HEK293 (cell line): Measurements from ENCODE around the gene MUS81.

Experiments
- BCL11A ChIP-seq: fragments of 450-650 bp; formaldehyde crosslinking; IDR thresholded peaks from 2 replicates; pipeline ENCODE4 v1.5.1; 2016; ENCODE audit warnings: low read depth, missing biosample characterization, missing genetic modification characterization
- EGR2 ChIP-seq: fragments of 450-650 bp; formaldehyde crosslinking; IDR thresholded peaks from 2 replicates; pipeline ENCODE4 v1.5.1; 2016; ENCODE audit warnings: low read depth, missing biosample characterization, missing genetic modification characterization
- GLIS2 ChIP-seq: fragments of 450-650 bp; formaldehyde crosslinking; IDR thresholded peaks from 2 replicates; pipeline ENCODE4 v1.5.1; 2016; ENCODE audit warnings: missing biosample characterization, missing genetic modification characterization
- HIC1 ChIP-seq: fragments of 450-650 bp; formaldehyde crosslinking; IDR thresholded peaks from 2 replicates; pipeline ENCODE4 v1.5.1; 2016; ENCODE audit warnings: missing biosample characterization, missing genetic modification characterization
- KLF1 ChIP-seq: fragments of 450-650 bp; formaldehyde crosslinking; IDR thresholded peaks from 2 replicates; pipeline ENCODE4 v1.5.1; 2016; ENCODE audit warnings: missing biosample characterization, missing genetic modification characterization
- KLF16 ChIP-seq: fragments of 450-650 bp; formaldehyde crosslinking; IDR thresholded peaks from 2 replicates; pipeline ENCODE4 v1.5.1; 2017; ENCODE audit warnings: missing biosample characterization, missing genetic modification characterization
- KLF8 ChIP-seq: fragments of 450-650 bp; formaldehyde crosslinking; IDR thresholded peaks from 2 replicates; pipeline ENCODE4 v1.5.1; 2016; ENCODE audit warnings: missing biosample characterization, missing genetic modification characterization
- REPIN1 ChIP-seq: fragments of 450-650 bp; formaldehyde crosslinking; IDR thresholded peaks from 2 replicates; pipeline ENCODE4 v1.5.1; 2017; ENCODE audit warnings: missing biosample characterization, missing genetic modification characterization, low read depth
- SETDB1 ChIP-seq: IDR thresholded peaks from one replicate; pipeline ENCODE4 v1.6.1; 2017; ENCODE audit warnings: mild to moderate bottlenecking, low read length, moderate library complexity, mixed read lengths; ENCODE audit not compliant: insufficient read length
- SP7 ChIP-seq: fragments of 450-650 bp; formaldehyde crosslinking; IDR thresholded peaks from 2 replicates; pipeline ENCODE4 v1.5.1; 2016; ENCODE audit warnings: missing biosample characterization, missing genetic modification characterization
- ZBTB10 ChIP-seq: fragments of 450-650 bp; formaldehyde crosslinking; IDR thresholded peaks from 2 replicates; pipeline ENCODE4 v1.5.1; 2016; ENCODE audit warnings: missing biosample characterization, missing genetic modification characterization
- ZBTB20 ChIP-seq: fragments of 450-650 bp; formaldehyde crosslinking; IDR thresholded peaks from 2 replicates; pipeline ENCODE4 v1.5.1; 2016; ENCODE audit warnings: missing biosample characterization, missing genetic modification characterization
- ZBTB26 ChIP-seq: fragments of 450-650 bp; formaldehyde crosslinking; optimal IDR thresholded peaks from 2 replicates; pipeline ENCODE3; 2016; ENCODE audit warnings: missing biosample characterization, mild to moderate bottlenecking, missing genetic modification characterization
- ZBTB8A ChIP-seq: fragments of 450-650 bp; formaldehyde crosslinking; IDR thresholded peaks from 2 replicates; pipeline ENCODE4 v1.5.1; 2016; ENCODE audit warnings: missing biosample characterization, missing genetic modification characterization
- ZEB2 ChIP-seq: fragments of 450-650 bp; formaldehyde crosslinking; IDR thresholded peaks from 2 replicates; pipeline ENCODE4 v1.5.1; 2016; ENCODE audit warnings: missing biosample characterization, missing genetic modification characterization
- ZNF146 ChIP-seq: fragments of 450-650 bp; formaldehyde crosslinking; IDR thresholded peaks from 2 replicates; pipeline ENCODE4 v1.5.1; 2016; ENCODE audit warnings: missing biosample characterization, missing genetic modification characterization
- ZNF335 ChIP-seq: fragments of 450-650 bp; formaldehyde crosslinking; conservative IDR thresholded peaks from 2 replicates; pipeline ENCODE4 v1.5.1; 2016; ENCODE audit warnings: missing biosample characterization, missing genetic modification characterization
- ZNF350 ChIP-seq: fragments of 450-650 bp; formaldehyde crosslinking; IDR thresholded peaks from 2 replicates; pipeline ENCODE4 v1.5.0; 2017; ENCODE audit warnings: missing biosample characterization, mild to moderate bottlenecking, missing genetic modification characterization
- ZNF501 ChIP-seq: fragments of 450-650 bp; formaldehyde crosslinking; IDR thresholded peaks from 2 replicates; pipeline ENCODE4 v1.5.1; 2016; ENCODE audit warnings: missing biosample characterization, missing genetic modification characterization
- ZNF600 ChIP-seq: fragments of 450-650 bp; formaldehyde crosslinking; IDR thresholded peaks from 2 replicates; pipeline ENCODE4 v1.5.1; 2016; ENCODE audit warnings: missing biosample characterization, missing genetic modification characterization
- TF ChIP-seq, protein P1 (sequence below): fragments of 450-650 bp; formaldehyde crosslinking; IDR thresholded peaks from 2 replicates; pipeline ENCODE4 v1.5.1; 2016; ENCODE audit warnings: missing biosample characterization, missing genetic modification characterization
- TF ChIP-seq, protein P2 (sequence below): fragments of 450-650 bp; formaldehyde crosslinking; IDR thresholded peaks from 2 replicates; pipeline ENCODE4 v1.5.1; 2016; ENCODE audit warnings: missing biosample characterization, missing genetic modification characterization
- TF ChIP-seq, protein P3 (sequence below): fragments of 450-650 bp; formaldehyde crosslinking; IDR thresholded peaks from 2 replicates; pipeline ENCODE4 v1.5.1; 2017; ENCODE audit warnings: missing biosample characterization, missing genetic modification characterization
- TF ChIP-seq, protein P4 (sequence below): fragments of 450-650 bp; formaldehyde crosslinking; IDR thresholded peaks from 2 replicates; pipeline ENCODE4 v1.5.1; 2016; ENCODE audit warnings: missing biosample characterization, missing genetic modification characterization
- TF ChIP-seq, protein P5 (sequence below): fragments of 450-650 bp; formaldehyde crosslinking; IDR thresholded peaks from 2 replicates; pipeline ENCODE4 v1.5.1; 2016; ENCODE audit warnings: missing biosample characterization, missing genetic modification characterization

MUS81 gene

DNA sequence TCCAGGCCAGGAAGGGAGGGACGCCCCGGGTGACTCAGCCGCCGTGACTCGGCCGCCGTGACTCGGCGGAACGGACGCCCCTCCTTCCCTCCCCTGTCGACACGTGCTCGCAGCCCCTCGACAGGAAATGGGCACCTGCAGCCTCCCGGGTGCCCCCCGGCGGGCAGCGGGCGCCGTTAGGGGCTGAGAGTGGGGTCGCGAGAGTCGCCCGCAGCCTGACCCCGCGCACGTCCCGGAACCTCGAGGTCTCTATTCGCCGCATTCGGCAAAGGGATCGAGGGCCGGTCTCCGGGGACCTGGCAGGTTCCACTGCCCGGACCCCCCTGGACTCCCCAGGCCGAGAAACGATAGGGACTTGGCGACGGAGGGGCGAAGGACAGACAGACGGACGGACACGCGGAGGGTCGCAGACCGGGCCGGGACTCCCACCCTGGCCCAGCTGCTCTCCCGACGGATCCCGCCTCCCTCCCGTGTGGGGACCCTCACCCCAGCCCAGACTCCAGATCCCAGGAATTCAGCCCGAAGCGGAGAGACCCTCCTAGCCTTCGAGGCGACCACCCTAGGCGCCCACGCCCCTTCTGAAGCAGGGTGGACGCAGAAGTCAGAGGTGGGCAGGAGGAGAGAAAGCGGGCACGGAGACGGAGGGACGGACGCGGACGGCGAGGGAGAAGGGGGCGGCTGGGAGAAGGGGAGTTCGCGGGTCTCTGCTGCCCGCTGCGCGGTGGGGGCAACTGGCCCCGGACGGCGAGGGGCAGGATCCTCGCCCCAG lies 39.3 kb downstream of the MUS81 start (continued):
- peak; percentile 27; the same call in 1 of the 2 replicates for TF ChIP-seq KLF8 (tag by site-specific recombination)
- TF ChIP-seq KLF16 (tag by site-specific recombination) = peak; percentile 27; the same call in 1 of the 2 replicates
- TF ChIP-seq, protein P1, sequence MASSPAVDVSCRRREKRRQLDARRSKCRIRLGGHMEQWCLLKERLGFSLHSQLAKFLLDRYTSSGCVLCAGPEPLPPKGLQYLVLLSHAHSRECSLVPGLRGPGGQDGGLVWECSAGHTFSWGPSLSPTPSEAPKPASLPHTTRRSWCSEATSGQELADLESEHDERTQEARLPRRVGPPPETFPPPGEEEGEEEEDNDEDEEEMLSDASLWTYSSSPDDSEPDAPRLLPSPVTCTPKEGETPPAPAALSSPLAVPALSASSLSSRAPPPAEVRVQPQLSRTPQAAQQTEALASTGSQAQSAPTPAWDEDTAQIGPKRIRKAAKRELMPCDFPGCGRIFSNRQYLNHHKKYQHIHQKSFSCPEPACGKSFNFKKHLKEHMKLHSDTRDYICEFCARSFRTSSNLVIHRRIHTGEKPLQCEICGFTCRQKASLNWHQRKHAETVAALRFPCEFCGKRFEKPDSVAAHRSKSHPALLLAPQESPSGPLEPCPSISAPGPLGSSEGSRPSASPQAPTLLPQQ (tag by site-specific recombination) = peak; percentile 25; the same call in 1 of the 2 replicates
- TF ChIP-seq REPIN1 (tag by site-specific recombination) = peak; percentile 26; the same call in 1 of the 2 replicates
- TF ChIP-seq ZBTB20 (tag by site-specific recombination) = peak; percentile 93; the same call in 1 of the 2 replicates
- peak; percentile 93 for TF ChIP-seq GLIS2 (tag by site-specific recombination)
- TF ChIP-seq BCL11A = peak; percentile 13; the same call in 1 of the 2 replicates
- peak; percentile 53; the same call in 1 of the 2 replicates for TF ChIP-seq ZNF501 (tag by site-specific recombination)
- TF ChIP-seq ZBTB10 = peak; percentile 48; the same call in 1 of the 2 replicates
- TF ChIP-seq ZNF600 (tag by site-specific recombination) = peak; percentile 59
- TF ChIP-seq, protein P2, sequence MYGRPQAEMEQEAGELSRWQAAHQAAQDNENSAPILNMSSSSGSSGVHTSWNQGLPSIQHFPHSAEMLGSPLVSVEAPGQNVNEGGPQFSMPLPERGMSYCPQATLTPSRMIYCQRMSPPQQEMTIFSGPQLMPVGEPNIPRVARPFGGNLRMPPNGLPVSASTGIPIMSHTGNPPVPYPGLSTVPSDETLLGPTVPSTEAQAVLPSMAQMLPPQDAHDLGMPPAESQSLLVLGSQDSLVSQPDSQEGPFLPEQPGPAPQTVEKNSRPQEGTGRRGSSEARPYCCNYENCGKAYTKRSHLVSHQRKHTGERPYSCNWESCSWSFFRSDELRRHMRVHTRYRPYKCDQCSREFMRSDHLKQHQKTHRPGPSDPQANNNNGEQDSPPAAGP (tag by site-specific recombination) = peak; percentile 87; the same call in 1 of the 2 replicates
- TF ChIP-seq, protein P3, sequence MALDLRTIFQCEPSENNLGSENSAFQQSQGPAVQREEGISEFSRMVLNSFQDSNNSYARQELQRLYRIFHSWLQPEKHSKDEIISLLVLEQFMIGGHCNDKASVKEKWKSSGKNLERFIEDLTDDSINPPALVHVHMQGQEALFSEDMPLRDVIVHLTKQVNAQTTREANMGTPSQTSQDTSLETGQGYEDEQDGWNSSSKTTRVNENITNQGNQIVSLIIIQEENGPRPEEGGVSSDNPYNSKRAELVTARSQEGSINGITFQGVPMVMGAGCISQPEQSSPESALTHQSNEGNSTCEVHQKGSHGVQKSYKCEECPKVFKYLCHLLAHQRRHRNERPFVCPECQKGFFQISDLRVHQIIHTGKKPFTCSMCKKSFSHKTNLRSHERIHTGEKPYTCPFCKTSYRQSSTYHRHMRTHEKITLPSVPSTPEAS (tag by site-specific recombination) = no peak
- TF ChIP-seq KLF1 (tag by site-specific recombination) = peak; percentile 53; the same call in 1 of the 2 replicates
- TF ChIP-seq SETDB1 = no peak
- TF ChIP-seq SP7 (tag by site-specific recombination) = 0 out of 2 replicates have a peak, but pooled peaks have one; percentile 27
- peak; percentile 65 for TF ChIP-seq ZBTB26 (tag by site-specific recombination)
- TF ChIP-seq ZNF350 (tag by site-specific recombination) = no peak
- TF ChIP-seq ZBTB8A (tag by site-specific recombination) = peak; percentile 99
- peak; percentile 65 for TF ChIP-seq ZNF335 (tag by site-specific recombination)
- peak; percentile 95 for TF ChIP-seq HIC1
- TF ChIP-seq ZEB2 (tag by site-specific recombination) = peak; percentile 85
- TF ChIP-seq ZNF146 (tag by site-specific recombination) = no peak
- TF ChIP-seq, protein P4, sequence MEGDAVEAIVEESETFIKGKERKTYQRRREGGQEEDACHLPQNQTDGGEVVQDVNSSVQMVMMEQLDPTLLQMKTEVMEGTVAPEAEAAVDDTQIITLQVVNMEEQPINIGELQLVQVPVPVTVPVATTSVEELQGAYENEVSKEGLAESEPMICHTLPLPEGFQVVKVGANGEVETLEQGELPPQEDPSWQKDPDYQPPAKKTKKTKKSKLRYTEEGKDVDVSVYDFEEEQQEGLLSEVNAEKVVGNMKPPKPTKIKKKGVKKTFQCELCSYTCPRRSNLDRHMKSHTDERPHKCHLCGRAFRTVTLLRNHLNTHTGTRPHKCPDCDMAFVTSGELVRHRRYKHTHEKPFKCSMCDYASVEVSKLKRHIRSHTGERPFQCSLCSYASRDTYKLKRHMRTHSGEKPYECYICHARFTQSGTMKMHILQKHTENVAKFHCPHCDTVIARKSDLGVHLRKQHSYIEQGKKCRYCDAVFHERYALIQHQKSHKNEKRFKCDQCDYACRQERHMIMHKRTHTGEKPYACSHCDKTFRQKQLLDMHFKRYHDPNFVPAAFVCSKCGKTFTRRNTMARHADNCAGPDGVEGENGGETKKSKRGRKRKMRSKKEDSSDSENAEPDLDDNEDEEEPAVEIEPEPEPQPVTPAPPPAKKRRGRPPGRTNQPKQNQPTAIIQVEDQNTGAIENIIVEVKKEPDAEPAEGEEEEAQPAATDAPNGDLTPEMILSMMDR (tag by site-specific recombination) = 0 out of 2 replicates have a peak, but pooled peaks have one; percentile 45
- TF ChIP-seq, protein P5, sequence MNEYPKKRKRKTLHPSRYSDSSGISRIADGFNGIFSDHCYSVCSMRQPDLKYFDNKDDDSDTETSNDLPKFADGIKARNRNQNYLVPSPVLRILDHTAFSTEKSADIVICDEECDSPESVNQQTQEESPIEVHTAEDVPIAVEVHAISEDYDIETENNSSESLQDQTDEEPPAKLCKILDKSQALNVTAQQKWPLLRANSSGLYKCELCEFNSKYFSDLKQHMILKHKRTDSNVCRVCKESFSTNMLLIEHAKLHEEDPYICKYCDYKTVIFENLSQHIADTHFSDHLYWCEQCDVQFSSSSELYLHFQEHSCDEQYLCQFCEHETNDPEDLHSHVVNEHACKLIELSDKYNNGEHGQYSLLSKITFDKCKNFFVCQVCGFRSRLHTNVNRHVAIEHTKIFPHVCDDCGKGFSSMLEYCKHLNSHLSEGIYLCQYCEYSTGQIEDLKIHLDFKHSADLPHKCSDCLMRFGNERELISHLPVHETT = no peak
- 0 out of 2 replicates have a peak, but pooled peaks have one; percentile 13 for TF ChIP-seq EGR2 (tag by site-specific recombination)
